ENCODE data around the gene SLC9A1. TPM values are rescaled to one million over a fixed set of nuclear protein-coding genes. Genes with fewer than 3 reads are reported as not detected.

The SLC9A1 gene
- polyA plus RNA-seq, 1 donor (not counting 4 experiments of a cell fraction or from before 2014, with no cell fraction given) = 12.4 TPM

GRCh38 chr1:27077968-27078367, 77.0 kb downstream of the SLC9A1 start:
- TF ChIP-seq EZH2 (IDR thresholded peaks at IDR 0.05; ENCODE audit: low read length) (no peak), CTCF (optimal IDR thresholded peaks at IDR 0.05 in 1 of 3, IDR thresholded peaks at IDR 0.05 in 1 of 3, conservative IDR thresholded peaks at IDR 0.05 in 1 of 3; ENCODE audit: extremely low read depth in 1 of 3, insufficient read depth in 2 of 3, low read length in 3 of 3) (no peak)

GRCh38 chr1:27076803-27077202, 78.1 kb downstream of the SLC9A1 start:
- Histone ChIP-seq H3K36me3 (ENCODE audit: control insufficient read depth in 2 of 2, extremely low read depth in 1 of 2, insufficient read depth in 2 of 2, low read length in 2 of 2) (no peaks in the 10 kb centered on the region), H3K9ac (ENCODE audit: control insufficient read depth, extremely low read depth, insufficient read depth, low read length) (no peak overlapping the region), H3K27ac (ENCODE audit: control insufficient read depth, insufficient read depth, low read length) (no peak overlapping the region), H3K9me1 (ENCODE audit: control insufficient read depth, extremely low read depth, insufficient read depth, low read length) (no peaks in the 10 kb centered on the region), H3K4me2 (ENCODE audit: control insufficient read depth, extremely low read depth, insufficient read depth, low read depth, low read length) (no peak overlapping the region), H4K20me1 (ENCODE audit: control insufficient read depth, extremely low read depth, insufficient read depth, low read length) (no peaks in the 10 kb centered on the region), H3K79me2 (ENCODE audit: control insufficient read depth, insufficient read depth, low read length) (no peaks in the 10 kb centered on the region), H3K4me1 (ENCODE audit: control insufficient read depth, extremely low read depth, insufficient read depth, low read length) (no peaks in the 10 kb centered on the region), H3K9me3 (ENCODE audit: control insufficient read depth, low read depth, low read length) (no peaks in the 10 kb centered on the region), H3K4me3 (ENCODE audit: control insufficient read depth in 2 of 3, extremely low read depth in 1 of 3, insufficient read depth in 2 of 3, low read depth in 1 of 3, low read length in 3 of 3) (no peak overlapping the region), H2AFZ (ENCODE audit: control insufficient read depth, low read length) (no peak overlapping the region), H3K27me3 (ENCODE audit: control insufficient read depth, extremely low read depth, insufficient read depth, low read length) (peaks cover 5% of the 10 kb centered on the region)
- TF ChIP-seq CTCF (optimal IDR thresholded peaks at IDR 0.05 in 1 of 3, IDR thresholded peaks at IDR 0.05 in 1 of 3, conservative IDR thresholded peaks at IDR 0.05 in 1 of 3; ENCODE audit: extremely low read depth in 1 of 3, insufficient read depth in 2 of 3, low read length in 3 of 3) (no peak), EZH2 (IDR thresholded peaks at IDR 0.05; ENCODE audit: low read length) (no peak)
- FAIRE-seq (no peak), DNase-seq (ENCODE audit: low read depth, low spot score) (no peak)
- dilution Hi-C loops (cut with MboI; ENCODE audit: extremely low pct_ligation_motif_present, low sequenced_read_pairs) = no loop called here

More at GRCh38 chr1:27077968-27078367, 77.0 kb downstream of the SLC9A1 start:
- H3K27me3 ChIP-seq (ENCODE audit: control insufficient read depth, extremely low read depth, insufficient read depth, low read length) = peaks cover 5% of the 10 kb centered on the region
- dilution Hi-C loops (cut with MboI; ENCODE audit: extremely low pct_ligation_motif_present, low sequenced_read_pairs) = no loop called here
- H3K4me3 ChIP-seq (ENCODE audit: control insufficient read depth in 2 of 3, extremely low read depth in 1 of 3, insufficient read depth in 2 of 3, low read depth in 1 of 3, low read length in 3 of 3) = no peak overlapping the region
- H3K36me3 ChIP-seq (ENCODE audit: control insufficient read depth in 2 of 2, extremely low read depth in 1 of 2, insufficient read depth in 2 of 2, low read length in 2 of 2) = no peaks in the 10 kb centered on the region
- no peaks in the 10 kb centered on the region for H3K9me1 ChIP-seq (ENCODE audit: control insufficient read depth, extremely low read depth, insufficient read depth, low read length)
- H3K4me2 ChIP-seq (ENCODE audit: control insufficient read depth, extremely low read depth, insufficient read depth, low read depth, low read length) = no peak overlapping the region
- no peak overlapping the region for H2AFZ ChIP-seq (ENCODE audit: control insufficient read depth, low read length)
- H3K27ac ChIP-seq (ENCODE audit: control insufficient read depth, insufficient read depth, low read length) = no peak overlapping the region
- H3K9me3 ChIP-seq (ENCODE audit: control insufficient read depth, low read depth, low read length) = no peaks in the 10 kb centered on the region
- FAIRE-seq = no peak
- DNase-seq (ENCODE audit: low read depth, low spot score) = no peak
- no peaks in the 10 kb centered on the region for H3K4me1 ChIP-seq (ENCODE audit: control insufficient read depth, extremely low read depth, insufficient read depth, low read length)
- no peak overlapping the region for H3K9ac ChIP-seq (ENCODE audit: control insufficient read depth, extremely low read depth, insufficient read depth, low read length)
- no peaks in the 10 kb centered on the region for H4K20me1 ChIP-seq (ENCODE audit: control insufficient read depth, extremely low read depth, insufficient read depth, low read length)
- no peaks in the 10 kb centered on the region for H3K79me2 ChIP-seq (ENCODE audit: control insufficient read depth, insufficient read depth, low read length)

Measured in keratinocyte (primary cell).